SK-N-SH (cell line): ENCODE data around the gene NCAM1. TPM values are rescaled to one million over a fixed set of nuclear protein-coding genes. Genes with fewer than 3 reads are reported as not detected.

Experiments used
- CTCF ChIA-PET: fragments of 300-600, 350-600 bp; formaldehyde crosslinking; extraction: SDS; loops from one replicate; lab custom pipeline; 2021; lab: Yijun Ruan, JAX
- POLR2A ChIA-PET: fragments of 350-600 bp; sonication (Branson Sonifier 250); formaldehyde crosslinking; extraction: SDS; loops from one replicate; lab custom pipeline; 2020; ENCODE audit warnings: antibody characterized with exemption, inconsistent platforms; lab: Yijun Ruan, JAX
- DNase-seq: peaks from one replicate; pipeline ENCODE4 v3.0.0; 2012
- H2AFZ ChIP-seq: fragments of 200-600 bp; sonication (generic); 2 replicates; pipeline ENCODE4 v1.8.1; 2016; ENCODE audit warnings: antibody characterized with exemption, mild to moderate bottlenecking, low read depth
- H3F3A ChIP-seq: fragments of 200-600 bp; sonication (generic); replicated peaks from 2 replicates; pipeline ENCODE3; 2016; ENCODE audit warnings: antibody characterized with exemption, mild to moderate bottlenecking; ENCODE audit not compliant: insufficient read depth
- H3K27ac ChIP-seq, 2 experiments: fragments of 200-500 bp in 1 of 2; fragments of 200-600 bp in 1 of 2; sonication (Bioruptor generic) in 1 of 2; sonication (generic), shearing (Covaris generic) in 1 of 2; 2 replicates each; pipeline versions ENCODE4 v1.5.1 to v1.6.1; 2014 to 2016; ENCODE audit warnings: low read depth in 2 of 2, inconsistent platforms in 1 of 2, low read length in 1 of 2, mild to moderate bottlenecking in 1 of 2, mixed read lengths in 1 of 2
- H3K27me3 ChIP-seq: fragments of 200-600 bp; sonication (generic), shearing (Covaris generic); 2 replicates; pipeline ENCODE4 v1.6.1; 2016; ENCODE audit warnings: mixed run types; ENCODE audit not compliant: insufficient read depth
- H3K36me3 ChIP-seq, 2 experiments: fragments of 200-500 bp in 1 of 2; fragments of 200-600 bp in 1 of 2; sonication (Bioruptor generic) in 1 of 2; sonication (generic) in 1 of 2; replicated peaks in 1 of 2; 2 replicates each; pipeline versions ENCODE3 to v1.5.1; 2014 to 2016; ENCODE audit warnings: low read length in 1 of 2, mild to moderate bottlenecking in 1 of 2; ENCODE audit not compliant: insufficient read depth in 2 of 2, control insufficient read depth in 1 of 2
- H3K4me1 ChIP-seq, 2 experiments: fragments of 200-500 bp in 1 of 2; fragments of 200-600 bp in 1 of 2; sonication (Bioruptor generic) in 1 of 2; sonication (generic), shearing (Covaris generic) in 1 of 2; 2 replicates each; pipeline versions ENCODE4 v1.5.1 to v1.6.1; 2014 to 2016; ENCODE audit warnings: low read depth in 1 of 2, low read length in 1 of 2, mixed run types in 1 of 2; ENCODE audit not compliant: insufficient read depth in 2 of 2, control insufficient read depth in 1 of 2
- H3K4me2 ChIP-seq: fragments of 200-600 bp; sonication (generic), shearing (Covaris generic); 2 replicates; pipeline ENCODE4 v1.6.1; 2017; ENCODE audit warnings: mixed run types
- H3K4me3 ChIP-seq, 2 experiments: fragments of 200-500 bp in 1 of 2; fragments of 200-600 bp in 1 of 2; sonication (Bioruptor generic) in 1 of 2; sonication (generic), shearing (Covaris generic) in 1 of 2; 2 replicates each; pipeline versions ENCODE4 v1.5.1 to v1.8.1; 2014 to 2016; ENCODE audit warnings: low read depth in 2 of 2, inconsistent platforms in 1 of 2, low read length in 1 of 2, mild to moderate bottlenecking in 1 of 2, mixed read lengths in 1 of 2, moderate library complexity in 1 of 2
- H3K79me2 ChIP-seq: fragments of 200-600 bp; sonication (generic); 2 replicates; pipeline ENCODE4 v1.8.1; 2017; ENCODE audit warnings: mild to moderate bottlenecking; ENCODE audit not compliant: insufficient read depth
- H3K9ac ChIP-seq: fragments of 200-600 bp; sonication (generic); 2 replicates; pipeline ENCODE4 v1.6.1; 2017; ENCODE audit warnings: mixed run types
- H3K9me2 ChIP-seq: fragments of 200-600 bp; sonication (generic); 2 replicates; pipeline ENCODE4 v1.6.1; 2017; ENCODE audit warnings: mixed run types
- H3K9me3 ChIP-seq: fragments of 200-600 bp; sonication (generic); 2 replicates; pipeline ENCODE4 v1.6.1; 2017; ENCODE audit warnings: mixed run types, mild to moderate bottlenecking, moderate library complexity
- H4K20me1 ChIP-seq: fragments of 200-600 bp; sonication (generic); 2 replicates; pipeline ENCODE4 v1.6.1; 2017; ENCODE audit warnings: mild to moderate bottlenecking, mixed run types; ENCODE audit not compliant: insufficient read depth
- EP300 ChIP-seq, 2 experiments: IDR thresholded peaks; 2 replicates each; pipeline versions ENCODE4 v1.4.0 to v1.6.1; 2012; ENCODE audit warnings: borderline replicate concordance in 1 of 2, low read depth in 1 of 2, low read length in 1 of 2
- FOSL2 ChIP-seq: IDR thresholded peaks from 2 replicates; pipeline ENCODE4 v1.4.0; 2012; ENCODE audit warnings: low read depth, mild to moderate bottlenecking, moderate library complexity, borderline replicate concordance
- FOXM1 ChIP-seq: IDR thresholded peaks from 2 replicates; pipeline ENCODE4 v1.4.0; 2012; ENCODE audit warnings: low read depth, mild to moderate bottlenecking
- GATA2 ChIP-seq: sonication (generic); formaldehyde crosslinking; IDR thresholded peaks from 2 replicates; pipeline ENCODE4 v1.5.0; 2020; ENCODE audit warnings: mild to moderate bottlenecking, missing genetic modification reagents
- IRF3 ChIP-seq: fragments of 150-350 bp; IDR thresholded peaks from 2 replicates; pipeline ENCODE4 v1.6.1; 2016; ENCODE audit warnings: mild to moderate bottlenecking, low read depth, low read length
- JUND ChIP-seq: IDR thresholded peaks from 2 replicates; pipeline ENCODE4 v1.4.0; 2012
- MAX ChIP-seq: IDR thresholded peaks from 2 replicates; pipeline ENCODE4 v1.4.0; 2012; ENCODE audit warnings: low read depth
- MXI1 ChIP-seq: IDR thresholded peaks from 2 replicates; pipeline ENCODE4 v1.6.1; 2012; ENCODE audit warnings: mild to moderate bottlenecking, low read depth, low read length, improper control_type of control experiment
- NFIC ChIP-seq: IDR thresholded peaks from 2 replicates; pipeline ENCODE4 v1.4.0; 2012; ENCODE audit warnings: borderline replicate concordance
- PBX3 ChIP-seq: IDR thresholded peaks from 2 replicates; pipeline ENCODE4; 2012
- RAD21 ChIP-seq: IDR thresholded peaks from 2 replicates; pipeline ENCODE4 v1.6.1; 2012; ENCODE audit warnings: mild to moderate bottlenecking, low read length
- RCOR1 ChIP-seq: fragments of 150-350 bp; IDR thresholded peaks from 2 replicates; pipeline ENCODE4 v1.6.1; 2017; ENCODE audit warnings: antibody characterized with exemption, low read length
- RXRA ChIP-seq: IDR thresholded peaks from 2 replicates; pipeline ENCODE4 v1.4.0; 2012; ENCODE audit warnings: low read depth, mild to moderate bottlenecking, borderline replicate concordance
- SIN3A ChIP-seq: IDR thresholded peaks from 2 replicates; pipeline ENCODE4 v1.6.1; 2012; ENCODE audit warnings: low read depth, mild to moderate bottlenecking, low read length, moderate library complexity, borderline replicate concordance
- SMC3 ChIP-seq: IDR thresholded peaks from 2 replicates; pipeline ENCODE4 v1.6.1; 2012; ENCODE audit warnings: low read depth, low read length, improper control_type of control experiment
- TAF1 ChIP-seq: IDR thresholded peaks from 2 replicates; pipeline ENCODE4 v1.6.1; 2012; ENCODE audit warnings: low read depth, mild to moderate bottlenecking, low read length, moderate library complexity, borderline replicate concordance
- TCF12 ChIP-seq: IDR thresholded peaks from 2 replicates; pipeline ENCODE4 v1.4.0; 2012
- TEAD4 ChIP-seq: IDR thresholded peaks from 2 replicates; pipeline ENCODE4 v1.4.0; 2012; ENCODE audit warnings: mild to moderate bottlenecking, borderline replicate concordance; ENCODE audit not compliant: insufficient read depth
- YY1 ChIP-seq: IDR thresholded peaks from 2 replicates; pipeline ENCODE4 v1.4.0; 2012; ENCODE audit warnings: low read depth, mild to moderate bottlenecking
- WGBS: methylation state at CpG from one replicate; pipeline ENCODE4 v1.1.6; 2017; ENCODE audit warnings: low lambda C conversion rate; 5-methylcytosine and 5-hydroxymethylcytosine counted together
- polyA plus RNA-seq, 3 experiments: library from polyadenylated mRNA; depleted of rRNA; stranded (reverse); fragments of >200 nt; gene quantifications; 2 replicates each; pipeline ENCODE4 v1.2.3, GENCODE V29; 2012
- TF ChIP-seq, protein P1 (sequence below): IDR thresholded peaks from 2 replicates; pipeline ENCODE4 v1.6.1; 2012; ENCODE audit warnings: mild to moderate bottlenecking, low read depth, low read length, moderate library complexity
- TF ChIP-seq, protein P2 (sequence below): fragments of 200-600 bp; sonication (generic); IDR thresholded peaks from 2 replicates; pipeline ENCODE4 v1.6.1; 2017; ENCODE audit warnings: antibody characterized with exemption, mild to moderate bottlenecking, moderate library complexity

NCAM1 gene
- polyA plus RNA-seq, 1 of the 3 experiments (the other 2 are of a cell fraction): 19.4 TPM

DNA sequence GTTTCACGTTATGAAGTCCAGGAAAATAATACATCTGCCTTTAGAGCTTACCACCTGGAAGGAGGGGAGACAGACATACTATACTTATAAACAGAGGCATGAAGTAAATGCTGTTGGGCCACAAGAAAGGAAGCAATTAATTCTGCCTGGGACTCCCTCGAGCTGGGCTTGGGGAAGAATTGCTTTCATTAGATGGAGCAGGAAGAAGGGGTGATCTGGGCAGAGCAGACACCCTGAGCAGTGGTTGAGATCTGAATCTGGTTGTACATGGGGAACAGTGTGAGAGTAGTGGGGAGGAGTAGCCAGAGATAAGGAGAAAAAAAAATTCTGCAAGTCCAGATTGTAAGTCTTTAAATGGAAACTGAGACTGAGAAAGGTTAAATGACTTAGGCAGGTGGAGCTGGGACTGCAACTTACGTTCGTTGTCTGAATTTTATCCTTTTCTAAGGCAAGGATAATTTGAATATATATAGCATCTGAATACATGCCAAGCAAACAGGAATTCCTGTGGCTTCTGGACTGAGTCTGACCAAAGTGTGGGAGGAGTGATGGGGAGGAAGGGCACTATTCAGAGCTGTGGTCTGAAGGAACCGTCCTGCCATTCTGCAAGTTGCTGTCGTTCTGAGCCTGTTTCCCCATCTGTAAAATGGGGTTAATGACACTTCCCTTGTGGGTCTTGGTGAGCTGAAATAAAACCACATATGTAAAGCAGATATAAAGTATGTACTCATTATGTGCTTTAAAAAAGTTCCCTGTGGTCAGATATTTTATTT is 7.9 kb downstream of the NCAM1 start:
- CTCF ChIA-PET: interaction anchor here (0.6 to 3.0 kb wide), 9 partner anchors 12 to 1192 kb away, joined by 3 to 11 read pairs (median 3); no protein-coding TSS in a partner anchor

More for the DNA sequence above, 7.9 kb downstream of the NCAM1 start:
- Histone ChIP-seq H3K4me1 (peaks cover 0 to 24% of the 10 kb centered on the region in 2 experiments; a peak in 2 of 4 replicates), H3K9me3 (no peaks in the 10 kb centered on the region), H3K27ac (peak overlapping the region in 1 of 2 experiments; percentile 83; a peak in 2 of 4 replicates), H3K4me2 (0 out of 2 replicates have a peak overlapping the region, but pooled peaks have one; percentile 29), H3F3A (peaks cover 5% of the 10 kb centered on the region), H3K27me3 (no peaks in the 10 kb centered on the region), H4K20me1 (no peaks in the 10 kb centered on the region), H3K36me3 (no peaks in the 10 kb centered on the region), H3K9me2 (no peaks in the 10 kb centered on the region), H3K4me3 (no peak overlapping the region), H3K9ac (no peak overlapping the region), H2AFZ (no peak overlapping the region), H3K79me2 (no peaks in the 10 kb centered on the region; the same call in 1 of the 2 replicates)
- peak; percentile 25 for DNase-seq
- POLR2A ChIA-PET: interaction anchor here (0.6 kb wide), 1 partner anchor 132 kb away, joined by 4 read pairs; no protein-coding TSS in a partner anchor
- WGBS: 33% methylated on average over 6 of the region's 6 CpGs
- TF ChIP-seq TCF12 (peak; percentile 23; the same call in 1 of the 2 replicates), MXI1 (no peak), TAF1 (no peak), SMC3 (no peak), SIN3A (no peak), IRF3 (no peak), NFIC (peak; percentile 54), RXRA (no peak), GATA2 (no peak; the same call in 1 of the 2 replicates), FOXM1 (no peak), YY1 (no peak), MAX (no peak), FOSL2 (no peak), RAD21 (no peak), TEAD4 (no peak), RCOR1 (no peak), PBX3 (0 out of 2 replicates have a peak, but pooled peaks have one; percentile 21), EP300 (IDR thresholded peaks at IDR 0.05; ENCODE audit: borderline replicate concordance in 1 of 2, low read depth in 1 of 2, low read length in 1 of 2) (no peak), JUND (no peak)
- TF ChIP-seq, protein P1, sequence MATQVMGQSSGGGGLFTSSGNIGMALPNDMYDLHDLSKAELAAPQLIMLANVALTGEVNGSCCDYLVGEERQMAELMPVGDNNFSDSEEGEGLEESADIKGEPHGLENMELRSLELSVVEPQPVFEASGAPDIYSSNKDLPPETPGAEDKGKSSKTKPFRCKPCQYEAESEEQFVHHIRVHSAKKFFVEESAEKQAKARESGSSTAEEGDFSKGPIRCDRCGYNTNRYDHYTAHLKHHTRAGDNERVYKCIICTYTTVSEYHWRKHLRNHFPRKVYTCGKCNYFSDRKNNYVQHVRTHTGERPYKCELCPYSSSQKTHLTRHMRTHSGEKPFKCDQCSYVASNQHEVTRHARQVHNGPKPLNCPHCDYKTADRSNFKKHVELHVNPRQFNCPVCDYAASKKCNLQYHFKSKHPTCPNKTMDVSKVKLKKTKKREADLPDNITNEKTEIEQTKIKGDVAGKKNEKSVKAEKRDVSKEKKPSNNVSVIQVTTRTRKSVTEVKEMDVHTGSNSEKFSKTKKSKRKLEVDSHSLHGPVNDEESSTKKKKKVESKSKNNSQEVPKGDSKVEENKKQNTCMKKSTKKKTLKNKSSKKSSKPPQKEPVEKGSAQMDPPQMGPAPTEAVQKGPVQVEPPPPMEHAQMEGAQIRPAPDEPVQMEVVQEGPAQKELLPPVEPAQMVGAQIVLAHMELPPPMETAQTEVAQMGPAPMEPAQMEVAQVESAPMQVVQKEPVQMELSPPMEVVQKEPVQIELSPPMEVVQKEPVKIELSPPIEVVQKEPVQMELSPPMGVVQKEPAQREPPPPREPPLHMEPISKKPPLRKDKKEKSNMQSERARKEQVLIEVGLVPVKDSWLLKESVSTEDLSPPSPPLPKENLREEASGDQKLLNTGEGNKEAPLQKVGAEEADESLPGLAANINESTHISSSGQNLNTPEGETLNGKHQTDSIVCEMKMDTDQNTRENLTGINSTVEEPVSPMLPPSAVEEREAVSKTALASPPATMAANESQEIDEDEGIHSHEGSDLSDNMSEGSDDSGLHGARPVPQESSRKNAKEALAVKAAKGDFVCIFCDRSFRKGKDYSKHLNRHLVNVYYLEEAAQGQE: no peak
- TF ChIP-seq, protein P2, sequence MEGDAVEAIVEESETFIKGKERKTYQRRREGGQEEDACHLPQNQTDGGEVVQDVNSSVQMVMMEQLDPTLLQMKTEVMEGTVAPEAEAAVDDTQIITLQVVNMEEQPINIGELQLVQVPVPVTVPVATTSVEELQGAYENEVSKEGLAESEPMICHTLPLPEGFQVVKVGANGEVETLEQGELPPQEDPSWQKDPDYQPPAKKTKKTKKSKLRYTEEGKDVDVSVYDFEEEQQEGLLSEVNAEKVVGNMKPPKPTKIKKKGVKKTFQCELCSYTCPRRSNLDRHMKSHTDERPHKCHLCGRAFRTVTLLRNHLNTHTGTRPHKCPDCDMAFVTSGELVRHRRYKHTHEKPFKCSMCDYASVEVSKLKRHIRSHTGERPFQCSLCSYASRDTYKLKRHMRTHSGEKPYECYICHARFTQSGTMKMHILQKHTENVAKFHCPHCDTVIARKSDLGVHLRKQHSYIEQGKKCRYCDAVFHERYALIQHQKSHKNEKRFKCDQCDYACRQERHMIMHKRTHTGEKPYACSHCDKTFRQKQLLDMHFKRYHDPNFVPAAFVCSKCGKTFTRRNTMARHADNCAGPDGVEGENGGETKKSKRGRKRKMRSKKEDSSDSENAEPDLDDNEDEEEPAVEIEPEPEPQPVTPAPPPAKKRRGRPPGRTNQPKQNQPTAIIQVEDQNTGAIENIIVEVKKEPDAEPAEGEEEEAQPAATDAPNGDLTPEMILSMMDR: no peak
